K562 (cell line): ENCODE data around the gene ASAH2.
A peak's percentile ranks its signal among the peaks of the same experiment; 100 is the strongest.

Source experiments
- BCL6 ChIP-seq: fragments of 250-450 bp; sonication (Bioruptor Pico); IDR thresholded peaks from 2 replicates; pipeline ENCODE4 v1.4.0; 2020
- CHCHD3 ChIP-seq: fragments of 250-450 bp; sonication (Bioruptor Pico); IDR thresholded peaks from 2 replicates; pipeline ENCODE4 v2.1.2; 2022; ENCODE audit warnings: mild to moderate bottlenecking
- CTCF ChIP-seq, 3 experiments: IDR thresholded peaks in 2 of 3; conservative IDR thresholded peaks in 1 of 3; 2 replicates each; pipeline ENCODE4 v1.5.1; 2011 to 2012; ENCODE audit warnings: low read length in 3 of 3, mild to moderate bottlenecking in 3 of 3, control low read depth in 2 of 3, improper control_type of control experiment in 1 of 3, inconsistent platforms in 1 of 3, low read depth in 1 of 3, mixed read lengths in 1 of 3, moderate library complexity in 1 of 3; ENCODE audit not compliant: insufficient read depth in 2 of 3
- DMBX1 ChIP-seq: fragments of 250-450 bp; sonication (Bioruptor Pico); IDR thresholded peaks from 2 replicates; pipeline ENCODE4 v1.8.0; 2022; ENCODE audit warnings: inconsistent platforms, mild to moderate bottlenecking, moderate library complexity, borderline replicate concordance
- EP300 ChIP-seq: IDR thresholded peaks from 2 replicates; pipeline ENCODE4 v1.6.1; 2012; ENCODE audit warnings: low read length, improper control_type of control experiment
- HMG20B ChIP-seq: fragments of 250-450 bp; sonication (Bioruptor Pico); IDR thresholded peaks from 2 replicates; pipeline ENCODE4 v1.5.0; 2021; ENCODE audit warnings: mild to moderate bottlenecking
- HNRNPK ChIP-seq: fragments of 200-400 bp; formaldehyde crosslinking; IDR thresholded peaks from one replicate; pipeline ENCODE4 v1.6.1; 2018; ENCODE audit warnings: mild to moderate bottlenecking, low read depth, low read length; ENCODE audit not compliant: poor library complexity, severe bottlenecking
- JUNB ChIP-seq: fragments of 450-650 bp; formaldehyde crosslinking; conservative IDR thresholded peaks from 2 replicates; pipeline ENCODE4 v1.4.0; 2020; ENCODE audit warnings: mild to moderate bottlenecking
- NFATC3 ChIP-seq: fragments of 450-650 bp; IDR thresholded peaks from 2 replicates; pipeline ENCODE4 v1.6.1; 2017; ENCODE audit warnings: mild to moderate bottlenecking
- SRSF9 ChIP-seq: fragments of 200-400 bp; formaldehyde crosslinking; IDR thresholded peaks from 2 replicates; pipeline ENCODE4 v1.6.1; 2017; ENCODE audit warnings: low read depth, low read length, borderline replicate concordance
- ZBTB40 ChIP-seq, 2 experiments: fragments of 450-650 bp in 1 of 2; sonication (generic) in 1 of 2; formaldehyde crosslinking in 1 of 2; IDR thresholded peaks; 2 replicates each; pipeline versions ENCODE4 v1.7.1 to v1.9.0; 2016 to 2022; ENCODE audit warnings: inconsistent platforms in 1 of 2, mild to moderate bottlenecking in 1 of 2, missing genetic modification reagents in 1 of 2
- ZBTB7A ChIP-seq: IDR thresholded peaks from 2 replicates; pipeline ENCODE4 v1.6.1; 2011; ENCODE audit warnings: low read depth, mild to moderate bottlenecking, low read length, moderate library complexity, borderline replicate concordance; ENCODE audit not compliant: control insufficient read depth
- ZNF280A ChIP-seq: fragments of 450-650 bp; IDR thresholded peaks from 2 replicates; pipeline ENCODE4 v1.6.1; 2018; ENCODE audit warnings: mild to moderate bottlenecking, low read depth; ENCODE audit not compliant: partially characterized antibody
- ZNF431 ChIP-seq: sonication (generic); formaldehyde crosslinking; IDR thresholded peaks from 2 replicates; pipeline ENCODE4 v1.8.0; 2022; ENCODE audit warnings: mild to moderate bottlenecking, missing genetic modification reagents

DNA sequence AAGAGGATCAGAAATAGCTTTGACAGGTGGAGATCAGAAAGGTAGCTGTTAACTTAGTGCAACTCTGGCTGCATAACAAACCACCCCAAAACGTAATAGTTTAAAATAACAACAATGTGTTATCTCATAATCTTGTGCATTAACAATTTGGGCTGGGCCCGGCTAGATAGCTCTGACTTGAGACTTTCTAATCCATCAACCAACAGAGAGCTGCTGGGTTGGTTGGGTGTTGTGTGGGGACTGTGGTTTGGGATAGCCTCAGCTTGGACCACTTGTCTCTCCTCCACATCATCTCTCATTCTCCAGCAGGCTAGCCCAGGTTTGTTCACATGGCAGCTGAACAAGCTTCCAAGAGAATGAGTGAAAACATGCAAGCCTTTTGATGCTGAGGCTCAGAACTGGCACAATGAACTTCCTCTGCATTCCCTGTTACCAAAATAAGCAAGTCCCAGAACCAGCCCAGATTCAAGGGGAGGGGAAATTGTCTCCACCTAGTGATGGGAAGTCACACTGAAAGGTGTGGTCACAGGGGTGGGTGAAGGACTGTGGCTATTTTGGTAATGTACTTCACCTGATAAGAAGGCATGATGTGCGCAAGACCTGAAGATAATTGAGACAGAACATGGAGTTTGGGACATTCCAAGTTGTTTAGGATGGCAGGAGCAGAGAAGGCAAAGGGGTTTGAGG is 20.4 kb upstream of the ASAH2 start:
- TF ChIP-seq HNRNPK (no peak), DMBX1 (CRISPR knock-in tag) (no peak), JUNB (no peak), BCL6 (CRISPR knock-in tag) (no peak), ZNF431 (CRISPR knock-in tag) (no peak), ZBTB40 (IDR thresholded peaks at IDR 0.05) (no peak), ZBTB40 (CRISPR knock-in tag; IDR thresholded peaks at IDR 0.05) (no peak), CTCF (IDR thresholded peaks at IDR 0.05 in 2 of 3, conservative IDR thresholded peaks at IDR 0.05 in 1 of 3; ENCODE audit: insufficient read depth in 2 of 3, low read depth in 1 of 3, low read length in 3 of 3) (peak; percentile 44 to 57 (median 56); a peak in 5 of 6 replicates), ZBTB7A (no peak), HMG20B (no peak), EP300 (no peak), ZNF280A (no peak), SRSF9 (no peak), NFATC3 (no peak), CHCHD3 (CRISPR knock-in tag) (no peak)
